Ammon's horn (tissue), 1 donor: ENCODE results near the gene NHLRC1.

Source experiments
- DNase-seq: peaks from one replicate; pipeline ENCODE4 v3.0.0-alpha.2; 2016; ENCODE audit warnings: low spot score

The NHLRC1 gene

GRCh38 chr6:18138906-18139305, 16.4 kb upstream of the NHLRC1 start:
- no peak for DNase-seq

DNA sequence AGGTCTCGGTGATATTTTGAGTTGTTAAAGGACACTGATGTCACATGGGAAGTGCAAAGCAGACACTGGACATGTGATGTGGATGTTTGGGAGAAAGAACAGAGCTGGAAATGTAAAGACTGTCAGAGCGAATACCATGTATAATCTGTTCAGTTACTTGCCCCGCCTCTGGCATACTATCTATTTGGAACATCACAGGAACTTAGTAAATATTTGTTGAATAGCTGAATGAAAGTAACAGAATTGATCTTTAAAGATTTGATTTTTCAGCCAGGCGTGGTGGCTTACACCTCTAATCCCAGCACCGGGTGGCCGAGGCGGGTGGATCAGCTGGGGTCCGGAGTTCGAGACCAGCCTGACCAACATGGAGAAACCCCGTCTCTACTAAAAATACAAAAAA, 13.8 kb upstream of the NHLRC1 start:
- DNase-seq = no peak

DNA sequence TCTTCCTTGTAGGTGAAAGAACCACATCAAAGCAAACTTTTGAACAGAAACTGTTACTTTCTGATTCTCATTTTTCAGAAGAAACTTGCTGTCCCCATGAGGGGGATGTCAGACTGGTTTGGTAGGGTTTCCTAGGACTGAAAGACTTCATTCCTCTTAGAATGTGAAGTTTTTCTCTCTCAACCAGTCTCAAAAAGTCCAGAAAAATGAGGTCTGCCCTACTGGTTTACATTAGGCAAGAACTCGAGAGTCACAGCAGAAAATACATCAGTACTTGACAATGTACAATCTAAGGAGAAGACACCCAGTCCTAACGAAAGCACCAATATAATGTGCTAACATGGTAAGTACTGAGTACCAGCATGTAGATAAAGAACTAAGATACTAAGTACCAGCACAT, 12.7 kb upstream of the NHLRC1 start:
- no peak for DNase-seq

GRCh38 chr6:18132346-18132745, 9.9 kb upstream of the NHLRC1 start:
- no peak for DNase-seq

GRCh38 chr6:18126121-18126520, 3.6 kb upstream of the NHLRC1 start:
- DNase-seq = no peak

GRCh38 chr6:18121580-18122127, 823 bp downstream of the NHLRC1 start:
- no peak for DNase-seq

DNA sequence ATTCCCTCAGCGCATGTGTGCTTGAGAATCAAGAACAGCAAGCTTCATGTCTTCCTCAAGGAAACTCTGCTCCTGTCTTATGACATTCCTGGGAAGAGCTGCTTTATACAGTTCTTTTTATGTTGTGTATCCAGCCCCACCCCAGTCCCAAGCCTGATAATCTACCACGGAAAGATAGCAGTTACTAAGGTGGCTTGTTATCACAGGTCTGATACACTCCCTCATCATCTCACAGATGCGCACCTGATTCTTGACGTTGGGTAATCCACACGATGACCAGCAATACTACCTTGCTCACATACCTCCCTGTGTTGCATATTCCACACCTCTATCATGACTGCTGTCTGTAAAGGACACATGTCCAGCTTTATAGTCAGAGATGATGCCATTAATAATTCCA, 3.2 kb downstream of the NHLRC1 start:
- DNase-seq = no peak

- DNase-seq = no peak
These were observed 4.1 kb downstream of the NHLRC1 start for GRCh38 chr6:18118330-18118729.

- no peak for DNase-seq
These were observed 5.3 kb downstream of the NHLRC1 start for GRCh38 chr6:18117136-18117535.

DNA sequence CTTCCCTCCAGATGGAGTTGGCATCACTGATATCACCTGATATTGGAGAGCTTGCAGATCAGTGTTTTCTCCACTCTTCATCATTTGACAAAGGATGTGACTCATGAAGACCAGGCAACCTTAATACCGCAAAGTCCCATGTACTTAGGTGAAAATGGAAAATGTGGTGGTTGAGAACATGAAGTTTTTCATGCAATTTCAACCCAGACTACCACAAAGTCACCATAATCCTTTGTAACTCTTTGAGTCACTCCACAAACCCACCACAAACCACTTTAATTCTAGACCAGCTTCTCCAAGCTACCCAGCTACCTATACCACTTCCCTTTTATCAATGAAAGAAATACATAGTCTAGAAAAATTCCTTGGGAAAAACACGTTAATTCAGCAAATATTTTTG, 7.1 kb downstream of the NHLRC1 start:
- DNase-seq = no peak

DNA sequence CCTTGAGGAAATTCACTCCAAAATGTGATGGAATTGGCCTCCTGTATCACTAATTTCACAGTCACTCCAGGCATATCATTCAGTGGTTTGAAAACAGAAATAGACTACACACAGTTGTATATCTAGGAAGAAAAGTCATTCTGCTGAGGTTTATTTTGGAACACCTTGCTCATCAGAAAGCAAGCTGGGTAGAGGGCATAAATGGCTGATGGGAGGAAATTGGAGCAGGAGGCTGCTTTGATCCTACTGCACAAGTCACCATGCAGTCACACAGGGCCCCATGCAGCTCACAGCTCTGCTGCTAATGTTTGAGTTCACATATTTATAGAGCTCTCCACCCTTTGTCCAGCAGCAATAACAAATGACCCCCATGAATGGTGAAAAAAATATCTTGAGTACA, 12.3 kb downstream of the NHLRC1 start:
- no peak for DNase-seq

- no peak for DNase-seq
These were observed 15.4 kb downstream of the NHLRC1 start for GRCh38 chr6:18107061-18107460.

DNA sequence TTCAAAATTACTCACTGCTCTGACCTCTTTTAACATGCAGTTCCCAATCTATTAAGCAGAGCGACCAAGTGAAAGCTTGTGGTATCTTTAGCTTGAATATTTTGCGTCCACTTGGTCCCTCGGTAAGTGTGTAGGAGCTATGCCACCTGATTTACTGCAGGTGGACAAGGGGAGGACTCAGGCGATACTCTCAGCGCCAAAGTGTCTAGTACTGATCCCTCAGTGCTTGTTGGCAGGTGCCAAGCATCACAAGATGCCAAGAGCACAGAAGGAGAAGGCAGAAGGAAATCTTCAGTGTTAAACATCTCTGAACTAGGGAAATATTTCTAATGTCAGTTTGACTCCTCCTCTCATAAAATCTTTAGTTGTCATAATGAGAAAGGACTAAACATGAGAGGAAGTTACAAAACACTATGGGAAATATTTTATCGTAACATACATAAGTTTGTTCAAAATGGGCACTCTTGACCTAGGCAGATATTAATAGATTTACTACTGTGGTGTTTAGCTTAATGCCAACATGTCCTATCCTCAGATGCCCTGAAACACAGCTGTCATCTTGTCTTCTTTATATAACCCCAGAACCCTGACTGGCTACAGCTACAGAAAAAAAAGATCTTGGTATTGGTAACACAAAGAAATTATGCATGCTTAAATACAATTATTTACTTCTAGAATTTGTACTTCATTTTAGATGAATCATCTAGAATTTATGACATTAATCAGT, 19.5 kb downstream of the NHLRC1 start:
- DNase-seq = no peak

GRCh38 chr6:18101873-18102272, 20.6 kb downstream of the NHLRC1 start:
- DNase-seq = no peak

- no peak for DNase-seq
These were observed 21.2 kb downstream of the NHLRC1 start for GRCh38 chr6:18101271-18101670.

- DNase-seq = peak; percentile 85
These were observed 22.2 kb downstream of the NHLRC1 start for GRCh38 chr6:18100296-18100695.

GRCh38 chr6:18099511-18099910, 23.0 kb downstream of the NHLRC1 start:
- no peak for DNase-seq

- DNase-seq = no peak
These were observed 26.1 kb downstream of the NHLRC1 start for GRCh38 chr6:18096423-18096822.

- DNase-seq = no peak
These were observed 31.1 kb downstream of the NHLRC1 start for GRCh38 chr6:18091382-18091781.

GRCh38 chr6:18090349-18090786, 32.1 kb downstream of the NHLRC1 start:
- no peak for DNase-seq

- DNase-seq = no peak
These were observed 33.8 kb downstream of the NHLRC1 start for GRCh38 chr6:18088419-18089296.

- DNase-seq = no peak
These were observed 34.9 kb downstream of the NHLRC1 start for GRCh38 chr6:18087396-18088165.
